Activated T-helper 2 cell treated with anti-CD3 and anti-CD28 coated beads, Interferon-gamma antibody, Interleukin-2, Interleukin-4, amounts not matched to agents 10 μg/mL and 5 μg/mL and 100 μg/mL, durations not matched to agents 14 hours and 24 hours and 36 hours (primary cell): ENCODE measurements around the gene SORCS2. TPM values are rescaled to one million over a fixed set of nuclear protein-coding genes. Genes with fewer than 3 reads are reported as not detected.
"Not testable (repeated sequence)": the region's sequence is repeated elsewhere in the genome, so short reads cannot be mapped to it uniquely, and the experiment has no call there.

Source experiments
- DNase-seq: peaks from one replicate; pipeline ENCODE4 v3.0.0; 2021; ENCODE audit warnings: low spot score
- H3K27ac Mint-ChIP-seq: one replicate; pipeline ENCODE4 v1.8.0; 2021; ENCODE audit warnings: mixed read lengths
- H3K27me3 Mint-ChIP-seq: one replicate; pipeline ENCODE4 v1.8.0; 2021; ENCODE audit warnings: low read depth, mixed read lengths
- H3K36me3 Mint-ChIP-seq: one replicate; pipeline ENCODE4 v1.8.0; 2021; ENCODE audit warnings: low read depth, mixed read lengths
- H3K4me1 Mint-ChIP-seq: one replicate; pipeline ENCODE4 v1.8.0; 2021; ENCODE audit warnings: low read depth, mixed read lengths
- H3K4me3 Mint-ChIP-seq: one replicate; pipeline ENCODE4 v1.8.0; 2021; ENCODE audit warnings: low read depth, mild to moderate bottlenecking, moderate library complexity, mixed read lengths
- H3K9me3 Mint-ChIP-seq: one replicate; pipeline ENCODE4 v1.8.0; 2021; ENCODE audit warnings: mixed read lengths
- intact Hi-C: fragments of 100-400 bp; cut with micrococcal nuclease; formaldehyde crosslinking; loops from one replicate; pipeline ENCODE4 v1.15.1; 2023
- total RNA-seq: library from RNA; stranded (reverse); gene quantifications from 2 replicates; pipeline ENCODE4 v1.2.3, GENCODE V29; 2022

The SORCS2 gene
- total RNA-seq, 1 donor from 2014 or later = 0.02 TPM

DNA sequence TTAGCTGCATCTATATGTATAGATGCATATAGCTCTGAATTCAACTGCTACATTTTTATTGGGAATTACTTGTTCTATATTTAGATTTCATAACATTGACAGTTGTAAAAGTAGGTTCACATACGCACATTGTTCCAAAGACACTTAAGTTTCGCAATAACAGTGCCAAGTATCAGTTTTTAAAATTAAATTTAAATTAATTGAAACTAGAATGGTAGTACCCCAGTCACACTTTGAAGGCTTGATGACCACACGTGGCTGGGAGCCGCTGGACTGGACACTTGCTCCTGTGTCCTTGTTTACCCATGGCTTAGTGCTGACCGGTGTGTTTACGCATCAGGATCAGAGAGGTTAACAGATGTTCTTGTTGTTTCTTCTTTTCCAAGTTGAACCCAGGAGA lies 383.1 kb downstream of the SORCS2 start:
- Mint-ChIP-seq H3K4me3 (no peak overlapping the region), H3K4me1 (no peaks in the 10 kb centered on the region), H3K36me3 (peaks cover 7% of the 10 kb centered on the region), H3K9me3 (peaks cover 43% of the 10 kb centered on the region), H3K27me3 (no peaks in the 10 kb centered on the region), H3K27ac (no peak overlapping the region)
- DNase-seq = no peak
- intact Hi-C loops = no loop called here

DNA sequence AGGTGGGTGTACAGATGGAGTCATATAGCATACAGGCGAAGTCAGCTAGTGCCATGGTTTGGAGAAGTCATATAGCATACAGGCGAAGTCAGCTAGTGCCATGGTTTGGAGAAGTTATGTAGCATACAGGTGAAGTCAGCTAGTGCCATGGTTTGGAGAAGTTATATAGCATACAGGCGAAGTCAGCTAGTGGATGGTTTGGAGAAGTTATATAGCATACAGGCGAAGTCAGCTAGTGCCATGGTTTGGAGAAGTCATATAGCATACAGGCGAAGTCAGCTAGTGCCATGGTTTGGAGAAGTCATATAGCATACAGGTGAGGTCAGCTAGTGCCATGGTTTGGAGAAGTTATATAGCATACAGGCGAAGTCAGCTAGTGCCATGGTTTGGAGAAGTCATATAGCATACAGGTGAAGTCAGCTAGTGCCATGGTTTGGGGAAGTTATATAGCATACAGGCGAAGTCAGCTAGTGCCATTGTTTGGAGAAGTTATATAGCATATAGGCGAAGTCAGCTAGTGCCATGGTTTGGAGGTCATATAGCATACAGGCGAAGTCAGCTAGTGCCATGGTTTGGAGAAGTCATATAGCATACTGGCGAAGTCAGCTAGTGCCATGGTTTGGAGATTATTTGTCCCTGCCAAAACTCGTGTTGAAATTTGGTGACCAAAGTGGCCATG lies 385.2 kb downstream of the SORCS2 start:
- H3K36me3 Mint-ChIP-seq, H3K27me3 Mint-ChIP-seq, intact Hi-C loops, H3K4me3 Mint-ChIP-seq, DNase-seq, H3K4me1 Mint-ChIP-seq, H3K27ac Mint-ChIP-seq: not testable (repeated sequence)
- peaks cover 46% of the 10 kb centered on the region for H3K9me3 Mint-ChIP-seq

DNA sequence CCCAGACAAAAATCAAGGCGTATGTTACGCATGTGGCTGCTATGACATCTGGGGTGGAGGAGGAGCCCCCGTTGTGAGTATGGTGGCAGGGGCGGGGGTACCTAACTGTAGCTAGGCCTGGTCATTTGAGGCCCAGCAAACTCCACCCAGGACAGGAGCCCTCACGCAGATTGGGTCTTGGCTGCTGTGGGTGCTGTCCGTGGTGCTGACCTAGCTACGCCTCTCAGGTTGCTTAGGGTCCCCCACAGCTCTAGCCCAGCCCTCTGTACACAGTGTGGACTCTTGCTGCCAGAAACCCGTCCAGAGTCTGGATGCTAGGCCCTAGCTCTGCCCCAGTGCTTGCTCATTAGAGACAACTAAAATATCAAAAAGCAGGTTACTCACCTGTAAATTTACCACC lies 389.1 kb downstream of the SORCS2 start:
- peaks cover 36% of the 10 kb centered on the region for H3K9me3 Mint-ChIP-seq
- no peaks in the 10 kb centered on the region for H3K4me1 Mint-ChIP-seq
- H3K27ac Mint-ChIP-seq = no peak overlapping the region
- H3K36me3 Mint-ChIP-seq = peaks cover under 1% of the 10 kb centered on the region
- no peak for DNase-seq
- intact Hi-C loops = no loop called here
- no peaks in the 10 kb centered on the region for H3K27me3 Mint-ChIP-seq
- no peak overlapping the region for H3K4me3 Mint-ChIP-seq

DNA sequence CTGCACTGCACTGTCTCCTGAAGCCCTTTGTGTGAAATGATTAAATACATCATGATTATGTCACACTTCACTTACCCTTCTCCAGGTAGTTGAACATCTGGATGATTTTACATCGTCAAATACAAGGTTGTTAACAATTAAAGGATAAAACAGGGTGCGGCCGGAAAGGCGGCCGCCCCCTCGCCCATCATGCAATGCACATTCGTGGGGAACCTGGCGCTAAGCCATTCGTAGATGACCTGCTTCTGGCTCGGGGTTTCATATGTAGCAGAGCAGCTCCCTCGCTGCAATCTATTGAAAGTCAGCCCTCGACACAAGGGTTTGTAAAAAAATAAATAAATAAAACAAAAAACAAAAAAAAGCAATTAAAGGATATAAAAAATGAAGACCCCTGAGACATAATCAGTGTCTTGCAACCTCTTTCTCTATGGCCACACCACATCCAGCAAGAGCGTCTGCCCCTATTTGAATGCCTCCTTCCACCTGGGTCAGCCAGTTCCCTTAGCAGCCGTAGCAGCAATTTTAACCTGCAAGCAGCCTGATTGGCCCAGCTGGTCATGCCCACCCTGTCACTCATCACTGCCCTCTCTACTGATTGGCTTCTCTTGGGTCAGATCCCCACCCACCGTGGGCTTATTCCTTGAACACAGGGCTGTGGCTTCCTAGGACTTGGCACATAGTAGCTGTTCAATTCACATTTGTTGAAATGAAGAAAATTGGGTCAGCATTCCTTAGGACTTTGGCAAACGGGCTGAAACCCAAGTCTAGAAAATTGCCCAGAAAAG lies 390.2 kb downstream of the SORCS2 start:
- Mint-ChIP-seq H3K27ac (no peak overlapping the region), H3K4me1 (no peaks in the 10 kb centered on the region), H3K4me3 (no peak overlapping the region), H3K27me3 (no peaks in the 10 kb centered on the region), H3K36me3 (no peaks in the 10 kb centered on the region), H3K9me3 (peaks cover 31% of the 10 kb centered on the region)
- no peak for DNase-seq
- intact Hi-C loops = no loop called here

DNA sequence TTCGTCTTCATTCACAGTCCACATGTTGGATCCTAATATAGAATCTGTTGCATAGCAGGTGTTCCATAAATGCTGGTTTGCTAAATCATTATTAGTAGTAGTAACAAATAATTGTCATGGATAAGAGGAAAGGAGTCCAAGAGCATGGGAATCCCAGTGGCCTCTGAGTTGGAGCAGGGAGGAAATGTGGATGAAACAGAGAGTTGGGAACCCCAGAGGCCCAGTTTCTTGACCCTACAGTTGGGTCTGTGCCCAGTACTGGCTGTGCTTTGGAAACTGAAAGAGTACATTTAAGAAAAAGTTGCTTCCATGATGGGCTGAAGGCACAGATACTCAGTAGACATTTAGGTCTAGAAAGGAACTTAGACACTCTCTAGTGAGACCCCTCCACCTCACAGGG lies 391.8 kb downstream of the SORCS2 start:
- no peak overlapping the region for H3K4me3 Mint-ChIP-seq
- no peak for DNase-seq
- intact Hi-C loops = no loop called here
- H3K27me3 Mint-ChIP-seq = no peaks in the 10 kb centered on the region
- H3K27ac Mint-ChIP-seq = no peak overlapping the region
- no peaks in the 10 kb centered on the region for H3K4me1 Mint-ChIP-seq
- H3K9me3 Mint-ChIP-seq = peaks cover 15% of the 10 kb centered on the region
- no peaks in the 10 kb centered on the region for H3K36me3 Mint-ChIP-seq

DNA sequence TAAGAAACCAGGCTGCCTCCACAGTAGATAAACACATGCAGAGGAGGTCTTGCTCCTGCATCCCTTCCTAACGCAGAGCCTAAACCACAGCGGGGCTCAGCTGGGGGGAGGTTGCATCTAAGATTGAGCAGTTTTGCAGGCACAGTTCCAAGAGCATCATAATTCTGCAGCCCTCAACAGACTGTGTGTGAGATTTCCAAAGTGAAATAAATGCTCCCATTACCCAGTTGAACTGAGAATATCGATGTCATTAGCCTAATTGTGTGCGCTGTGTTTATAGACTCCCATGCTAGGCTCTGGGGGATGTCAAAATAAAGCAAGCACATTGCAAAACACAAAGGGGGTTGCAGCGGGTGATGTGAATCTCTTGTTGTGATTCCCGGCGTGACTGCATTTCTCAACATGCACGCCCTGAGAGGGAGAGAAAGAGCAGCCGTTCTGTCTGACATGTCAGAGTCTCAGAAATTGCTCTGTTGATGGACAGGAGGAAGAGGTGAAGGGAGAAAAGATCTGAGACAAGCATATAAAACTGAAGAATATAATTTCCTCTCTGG lies 392.3 kb downstream of the SORCS2 start:
- H3K36me3 Mint-ChIP-seq = no peaks in the 10 kb centered on the region
- H3K4me1 Mint-ChIP-seq = no peaks in the 10 kb centered on the region
- H3K27ac Mint-ChIP-seq = no peak overlapping the region
- no peaks in the 10 kb centered on the region for H3K27me3 Mint-ChIP-seq
- intact Hi-C loops = no loop called here
- no peak for DNase-seq
- peaks cover 11% of the 10 kb centered on the region for H3K9me3 Mint-ChIP-seq
- H3K4me3 Mint-ChIP-seq = no peak overlapping the region

DNA sequence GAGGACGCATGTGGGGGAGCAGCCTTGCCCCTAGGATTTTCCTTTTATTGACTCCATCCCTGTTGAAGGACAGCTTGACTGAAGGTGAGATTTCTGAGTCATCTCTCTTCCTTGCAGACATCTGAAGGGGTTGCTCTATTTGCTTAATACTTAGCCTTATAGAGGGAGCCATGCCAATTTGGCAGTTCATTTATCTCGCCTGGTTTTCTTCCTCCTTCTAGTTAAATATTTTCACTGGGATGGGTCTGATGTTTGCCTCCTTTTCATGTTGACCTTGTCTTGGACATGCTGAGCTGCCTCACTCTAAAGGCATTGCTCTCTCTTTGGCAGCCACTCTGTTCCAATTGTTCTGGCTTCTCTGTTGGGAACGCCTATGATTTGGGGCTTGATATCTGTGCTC lies 393.4 kb downstream of the SORCS2 start:
- DNase-seq = no peak
- Mint-ChIP-seq H3K36me3 (no peaks in the 10 kb centered on the region), H3K9me3 (peaks cover 6% of the 10 kb centered on the region), H3K4me3 (no peak overlapping the region), H3K4me1 (no peaks in the 10 kb centered on the region), H3K27ac (no peak overlapping the region), H3K27me3 (peaks cover 2% of the 10 kb centered on the region)
- intact Hi-C loops = no loop called here

DNA sequence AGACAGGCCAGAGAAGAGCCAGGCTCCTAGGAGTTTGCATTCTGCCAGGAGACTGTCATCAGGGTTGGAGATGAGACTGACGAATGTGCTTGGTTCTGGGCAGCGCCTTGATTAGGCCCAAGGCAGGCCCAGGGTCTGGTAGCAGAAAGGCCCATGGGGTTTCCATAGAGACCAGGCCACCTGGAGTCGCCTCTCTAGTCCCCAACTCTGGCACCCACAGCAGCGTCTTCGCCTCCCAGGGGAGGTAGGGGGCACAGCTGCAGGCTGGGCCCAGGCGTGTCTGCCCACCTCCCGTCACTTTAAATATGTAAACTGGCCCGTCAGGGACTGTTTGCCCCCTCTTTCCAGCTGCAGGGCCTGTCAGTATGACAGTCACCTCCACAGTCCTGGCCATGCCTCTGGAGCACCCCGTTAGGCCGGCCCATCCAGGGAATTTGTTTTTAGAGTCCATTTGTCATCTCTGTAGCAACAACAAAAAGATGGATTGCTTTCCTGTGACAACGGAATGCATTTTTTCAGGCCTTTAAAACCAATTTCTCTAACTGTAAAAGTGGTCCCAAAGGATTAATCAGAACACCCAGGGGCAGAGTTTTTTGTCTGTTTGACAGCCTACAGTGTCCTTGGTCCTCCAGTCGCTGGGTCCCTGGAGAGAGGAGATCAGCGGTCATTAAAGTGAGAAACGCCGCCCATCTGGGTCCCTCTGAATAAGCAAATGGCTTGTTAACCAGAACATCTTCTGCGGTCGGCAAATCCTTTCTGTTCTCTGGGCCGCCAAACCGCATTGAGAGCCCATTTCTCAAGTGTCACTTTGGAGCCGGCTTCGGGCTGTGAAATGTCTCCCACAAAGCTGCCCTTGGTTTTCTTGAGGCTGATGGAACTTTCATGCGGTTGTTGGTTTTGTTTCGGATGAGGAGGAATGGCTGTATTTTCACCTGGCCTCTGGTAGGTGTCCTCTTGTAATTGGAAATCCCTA lies 395.4 kb downstream of the SORCS2 start:
- H3K9me3 Mint-ChIP-seq = peaks cover 6% of the 10 kb centered on the region
- H3K4me1 Mint-ChIP-seq = no peaks in the 10 kb centered on the region
- intact Hi-C loops = no loop called here
- H3K27me3 Mint-ChIP-seq = peaks cover 2% of the 10 kb centered on the region
- H3K4me3 Mint-ChIP-seq = no peak overlapping the region
- no peak for DNase-seq
- H3K36me3 Mint-ChIP-seq = no peaks in the 10 kb centered on the region
- no peak overlapping the region for H3K27ac Mint-ChIP-seq

DNA sequence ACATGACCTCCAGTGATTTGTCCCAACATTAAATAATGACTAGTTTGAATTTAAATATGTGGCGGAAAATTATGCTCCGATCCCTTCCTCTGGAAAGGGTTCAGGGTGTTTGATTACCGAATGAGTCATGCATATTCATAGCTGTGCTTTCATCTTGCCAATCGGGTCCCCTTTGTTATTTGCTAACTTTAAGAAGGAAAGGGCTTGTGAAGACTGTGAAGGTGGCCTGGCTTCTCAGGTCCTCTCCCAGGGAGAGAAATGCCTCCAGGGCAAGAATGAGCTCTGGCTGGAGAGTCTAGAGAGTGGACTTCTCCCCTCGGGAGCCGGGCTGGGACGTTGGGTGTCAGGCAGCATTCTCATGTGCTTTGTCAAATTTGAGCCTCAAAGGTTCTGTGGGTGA lies 397.9 kb downstream of the SORCS2 start:
- no peak for DNase-seq
- H3K36me3 Mint-ChIP-seq = no peaks in the 10 kb centered on the region
- H3K4me3 Mint-ChIP-seq = no peak overlapping the region
- H3K27ac Mint-ChIP-seq = no peak overlapping the region
- intact Hi-C loops = no loop called here
- peaks cover 6% of the 10 kb centered on the region for H3K9me3 Mint-ChIP-seq
- H3K27me3 Mint-ChIP-seq = peaks cover 2% of the 10 kb centered on the region
- no peaks in the 10 kb centered on the region for H3K4me1 Mint-ChIP-seq

DNA sequence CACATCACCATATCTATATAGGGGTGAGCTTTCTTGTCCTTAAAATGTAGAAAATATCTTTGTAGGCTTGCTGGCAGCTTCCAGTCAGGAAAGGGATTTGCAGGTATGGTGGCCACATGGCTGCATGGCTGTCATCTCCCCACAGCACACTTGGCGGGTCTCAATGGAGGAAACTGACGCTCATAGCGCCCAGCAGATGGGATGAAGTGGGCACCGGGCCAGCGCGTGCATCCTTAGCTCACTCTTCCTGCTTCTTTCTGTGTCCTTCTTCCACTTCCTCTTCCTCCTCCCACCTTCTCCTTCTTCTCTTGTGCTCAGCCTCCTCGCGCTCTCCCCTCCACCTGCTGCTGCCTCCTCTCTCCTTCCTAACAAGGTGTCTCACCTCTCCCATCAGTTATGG lies 398.6 kb downstream of the SORCS2 start:
- H3K4me1 Mint-ChIP-seq = no peaks in the 10 kb centered on the region
- intact Hi-C loops = no loop called here
- no peak for DNase-seq
- H3K36me3 Mint-ChIP-seq = no peaks in the 10 kb centered on the region
- no peak overlapping the region for H3K4me3 Mint-ChIP-seq
- H3K27me3 Mint-ChIP-seq = peaks cover 2% of the 10 kb centered on the region
- no peak overlapping the region for H3K27ac Mint-ChIP-seq
- peaks cover 6% of the 10 kb centered on the region for H3K9me3 Mint-ChIP-seq

DNA sequence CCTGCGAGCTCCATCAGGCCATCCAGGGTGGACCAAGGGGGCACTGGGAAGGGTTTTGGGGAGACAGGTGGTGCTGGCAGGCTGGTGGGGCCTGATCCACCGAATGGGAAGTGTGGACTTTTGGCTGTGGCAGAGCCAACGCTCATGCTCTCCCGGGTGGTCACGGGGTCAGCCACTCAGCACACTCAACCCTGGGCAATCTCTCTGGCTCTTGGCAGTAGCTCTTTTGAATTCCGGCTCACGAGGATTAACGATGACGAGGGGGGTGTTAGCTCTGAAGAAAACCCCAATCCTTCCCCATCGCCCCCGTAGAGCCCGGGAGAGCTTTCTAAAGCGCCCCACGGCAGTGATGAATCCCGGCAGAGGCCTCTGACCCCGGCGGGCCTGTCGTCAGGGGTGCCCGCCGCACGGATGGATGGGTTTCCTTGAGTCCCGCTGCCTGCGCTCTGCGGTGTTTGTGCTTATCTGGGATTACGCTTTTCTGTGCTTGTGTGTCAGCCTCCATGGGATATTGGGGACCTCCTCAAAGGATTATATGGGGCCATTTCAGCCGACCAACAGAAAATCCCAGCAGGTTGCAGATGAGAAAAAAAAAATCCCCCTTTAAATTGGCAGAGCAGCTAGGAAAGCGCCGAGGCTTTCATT lies 399.2 kb downstream of the SORCS2 start:
- no peak overlapping the region for H3K27ac Mint-ChIP-seq
- intact Hi-C loops = no loop called here
- no peaks in the 10 kb centered on the region for H3K4me1 Mint-ChIP-seq
- no peak overlapping the region for H3K4me3 Mint-ChIP-seq
- H3K36me3 Mint-ChIP-seq = no peaks in the 10 kb centered on the region
- H3K9me3 Mint-ChIP-seq = peaks cover 5% of the 10 kb centered on the region
- DNase-seq = no peak
- H3K27me3 Mint-ChIP-seq = peaks cover 2% of the 10 kb centered on the region

DNA sequence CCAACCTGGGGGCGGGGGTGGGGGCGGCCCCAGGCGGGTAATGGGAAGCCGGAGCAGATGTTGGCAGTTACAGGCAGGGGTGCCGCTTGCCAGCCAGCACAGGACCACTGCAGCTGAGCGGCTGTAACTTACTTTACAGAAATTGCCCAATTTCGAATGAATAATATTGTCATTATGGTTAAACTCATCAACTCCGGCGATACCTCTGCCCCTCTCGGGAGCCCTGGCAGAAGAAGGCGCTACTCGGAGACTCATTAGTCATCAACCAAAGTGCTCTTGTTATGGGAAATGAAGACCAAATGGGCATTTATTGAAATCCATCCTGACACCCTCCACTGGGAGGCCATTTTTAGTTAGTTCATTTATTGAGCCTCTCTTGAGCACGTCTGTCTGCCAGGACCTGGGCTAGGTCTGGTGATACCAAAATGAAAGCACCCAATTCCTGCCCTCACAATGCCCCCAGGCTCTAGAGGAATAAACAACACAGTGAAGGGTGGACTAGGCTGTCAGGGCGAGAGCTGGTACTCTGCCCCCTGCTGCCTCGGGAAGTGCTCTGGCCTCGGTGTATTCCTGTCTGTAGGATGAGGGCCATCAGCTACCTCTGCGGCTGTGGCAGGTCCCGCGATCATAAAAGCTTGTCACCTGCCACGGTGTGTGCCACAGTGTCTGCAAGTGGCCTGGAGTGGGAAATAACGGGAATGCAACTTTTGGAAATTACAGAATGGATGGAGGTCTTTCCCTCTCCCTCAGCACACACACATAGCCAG lies 401.5 kb downstream of the SORCS2 start:
- intact Hi-C loops = no loop called here
- no peaks in the 10 kb centered on the region for H3K9me3 Mint-ChIP-seq
- no peaks in the 10 kb centered on the region for H3K4me1 Mint-ChIP-seq
- H3K27me3 Mint-ChIP-seq = peaks cover 2% of the 10 kb centered on the region
- no peaks in the 10 kb centered on the region for H3K36me3 Mint-ChIP-seq
- no peak overlapping the region for H3K4me3 Mint-ChIP-seq
- H3K27ac Mint-ChIP-seq = no peak overlapping the region
- DNase-seq = no peak
